Fibroblast of skin of right biceps (primary cell): ENCODE data around the gene CSPG5.
A peak's percentile ranks its signal among the peaks of the same experiment; 100 is the strongest.

Experiments used
- DNase-seq: peaks from one replicate; pipeline ENCODE4 v3.0.0-alpha.2; 2013

The CSPG5 gene

DNA sequence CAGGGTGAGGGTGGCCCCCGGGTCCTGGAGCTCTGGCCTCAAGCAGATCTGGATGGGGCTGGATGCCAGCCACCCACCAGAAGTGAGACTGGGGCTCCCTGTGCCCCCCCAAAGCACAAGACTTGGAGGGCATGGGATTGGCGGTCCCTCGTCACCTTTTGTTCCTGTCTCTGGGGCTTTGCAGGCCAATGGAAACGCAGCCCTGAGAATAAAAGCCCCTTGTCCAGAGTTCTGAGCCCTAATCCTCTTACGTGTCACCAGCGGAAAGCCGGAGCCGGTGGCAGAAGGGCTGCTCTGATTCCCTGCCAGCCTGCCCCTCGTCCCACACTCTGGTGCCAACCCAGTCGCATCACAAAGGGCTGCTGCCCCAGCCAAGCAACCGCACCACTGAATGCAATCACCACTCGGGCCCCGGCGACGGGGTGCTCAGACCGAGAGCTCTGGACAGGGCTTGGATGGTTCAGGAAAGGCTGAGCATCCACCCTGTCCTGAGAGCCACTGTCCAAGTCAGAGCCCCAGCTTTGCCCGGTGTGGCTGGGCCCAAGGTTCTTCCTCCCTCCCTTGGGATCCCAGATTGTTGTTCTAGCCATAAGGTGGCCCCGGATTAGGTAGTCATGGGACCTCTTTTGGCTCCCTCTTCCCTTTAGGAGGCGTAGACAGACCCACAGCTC, 42.3 kb downstream of the CSPG5 start:
- DNase-seq, result no peak

- DNase-seq, result no peak
These were observed 44.6 kb downstream of the CSPG5 start for GRCh38 chr3:47533996-47534454.

DNA sequence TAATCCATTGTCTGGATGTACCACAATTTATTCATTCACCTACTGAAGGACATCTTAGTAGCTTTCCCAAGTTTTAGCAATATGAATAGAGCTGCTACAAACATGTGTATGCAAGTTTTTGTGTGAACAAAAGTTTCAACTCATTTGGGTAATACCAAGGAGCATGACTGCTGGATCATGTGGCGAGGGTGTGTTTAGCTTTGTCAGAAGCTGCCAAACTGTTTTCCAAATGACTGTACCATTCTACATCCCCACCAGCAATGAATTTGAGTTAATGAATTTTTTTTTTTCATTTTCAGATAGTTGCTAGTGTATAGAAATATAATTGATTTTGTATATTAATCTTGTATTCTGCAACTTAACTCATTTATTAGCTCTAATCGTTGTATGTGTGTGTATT, 45.2 kb downstream of the CSPG5 start:
- DNase-seq, result no peak

- DNase-seq, result no peak
These were observed 50.5 kb downstream of the CSPG5 start for GRCh38 chr3:47527952-47528725.

- no peak for DNase-seq
These were observed 53.0 kb downstream of the CSPG5 start for GRCh38 chr3:47525617-47526016.

- DNase-seq, result no peak
These were observed 55.2 kb downstream of the CSPG5 start for GRCh38 chr3:47523310-47524073.

GRCh38 chr3:47522082-47522987, 56.3 kb downstream of the CSPG5 start:
- DNase-seq, result peak; percentile 82

DNA sequence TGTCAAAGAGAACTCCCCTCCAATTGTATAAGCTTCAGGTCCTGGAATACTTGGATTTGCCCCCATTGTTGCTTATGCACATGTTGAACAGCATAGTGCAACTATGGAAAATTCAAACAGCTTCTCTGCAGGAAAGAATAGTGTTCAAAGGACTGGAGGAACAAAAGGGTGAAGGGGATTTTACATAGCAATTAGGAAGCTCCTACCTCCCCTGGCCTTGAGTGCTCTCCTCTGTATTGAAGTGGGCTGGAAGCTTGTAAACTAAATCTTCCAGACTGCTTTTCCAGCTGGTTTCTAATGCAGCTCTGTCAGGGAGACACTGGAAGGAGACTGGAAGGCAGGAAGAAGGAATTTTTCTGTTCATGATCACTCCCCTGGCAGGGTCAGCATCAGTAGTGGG, 57.9 kb downstream of the CSPG5 start:
- DNase-seq, result no peak

DNA sequence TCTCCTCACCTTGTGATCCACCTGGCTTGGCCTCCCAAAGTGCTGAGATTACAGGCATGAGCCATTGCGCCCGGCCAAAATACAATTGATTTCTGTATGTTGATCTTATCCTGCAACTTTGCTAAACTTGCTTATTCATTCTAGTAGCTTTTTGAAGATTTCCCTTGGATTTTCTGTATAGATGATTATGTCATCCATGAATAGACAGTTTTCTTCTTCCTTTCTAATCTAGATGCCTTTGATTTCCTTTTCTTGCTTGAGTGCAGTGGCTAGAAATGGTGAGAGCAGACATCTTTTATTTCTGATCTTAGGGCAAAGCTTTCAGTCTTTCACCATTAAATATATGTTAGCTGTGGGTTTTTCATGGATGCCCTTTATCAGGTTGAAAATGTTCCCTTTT, 60.7 kb downstream of the CSPG5 start:
- no peak for DNase-seq

- DNase-seq, result no peak
These were observed 62.8 kb downstream of the CSPG5 start for GRCh38 chr3:47515864-47516319.

DNA sequence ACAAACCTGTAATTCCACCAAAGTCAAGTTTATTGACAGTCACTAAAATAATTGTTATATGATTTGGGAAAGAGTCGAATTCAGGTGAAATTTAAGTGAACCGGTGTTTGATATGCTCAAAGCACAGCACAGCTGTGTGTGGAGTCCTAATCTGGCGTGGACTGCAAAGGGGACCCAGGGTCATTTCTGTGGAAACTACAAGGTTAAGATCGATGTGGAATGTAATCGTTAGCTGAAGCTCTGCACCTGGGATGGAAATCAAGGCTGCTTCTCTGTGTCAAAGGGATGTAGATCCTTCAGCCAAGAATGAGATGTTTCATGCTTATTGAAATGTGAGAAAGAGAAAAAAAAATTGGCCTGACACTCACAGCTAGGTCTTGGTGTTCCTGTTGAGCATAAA, 63.6 kb downstream of the CSPG5 start:
- no peak for DNase-seq

GRCh38 chr3:47513125-47513929, 65.3 kb downstream of the CSPG5 start, which contains the start of gene ELP6:
TSS of gene ELP6 (minus strand) at chr3:47513712. CDS start at chr3:47513590, 122 bp downstream.
- peak; percentile 97 for DNase-seq

GRCh38 chr3:47512416-47513124, 66.1 kb downstream of the CSPG5 start:
- DNase-seq, result peak; percentile 28
